Type B pancreatic cell (in vitro differentiated cells): ENCODE results near the gene ARHGEF1. TPM values are rescaled to one million over a fixed set of nuclear protein-coding genes. Genes with fewer than 3 reads are reported as not detected.
"Not testable (repeated sequence)": the region's sequence is repeated elsewhere in the genome, so short reads cannot be mapped to it uniquely, and the experiment has no call there.

Experiments used
- DNase-seq: peaks from one replicate; pipeline ENCODE4 v3.0.0; 2021; ENCODE audit warnings: mixed read lengths; ENCODE audit not compliant: unreplicated experiment; ENCODE audit errors: extremely low spot score
- H3K27ac Mint-ChIP-seq: 2 replicates; pipeline ENCODE4 v1.8.0; 2021; ENCODE audit warnings: mild to moderate bottlenecking, mixed read lengths
- H3K27me3 Mint-ChIP-seq: 2 replicates; pipeline ENCODE4 v1.8.0; 2021; ENCODE audit warnings: mixed read lengths
- H3K36me3 Mint-ChIP-seq: 2 replicates; pipeline ENCODE4 v1.8.0; 2021; ENCODE audit warnings: mixed read lengths
- H3K4me1 Mint-ChIP-seq: one replicate; pipeline ENCODE4 v1.8.0; 2021; ENCODE audit warnings: mixed read lengths; ENCODE audit not compliant: unreplicated experiment
- H3K4me3 Mint-ChIP-seq: 2 replicates; pipeline ENCODE4 v1.8.0; 2021; ENCODE audit warnings: mild to moderate bottlenecking, mixed read lengths
- H3K9me3 Mint-ChIP-seq: 2 replicates; pipeline ENCODE4 v1.8.0; 2021; ENCODE audit warnings: mixed read lengths
- CTCF ChIP-seq: fragments of 200-600 bp; sonication (generic); conservative IDR thresholded peaks from 2 replicates; pipeline ENCODE4 v1.5.0; 2021; ENCODE audit warnings: antibody characterized with exemption, mild to moderate bottlenecking
- total RNA-seq: library from RNA; stranded (reverse); gene quantifications from 2 replicates; pipeline ENCODE4 v1.2.1, GENCODE V29; 2021; ENCODE audit warnings: low replicate concordance

Gene ARHGEF1
- total RNA-seq, 1 donor from 2014 or later: 58.9 TPM

DNA sequence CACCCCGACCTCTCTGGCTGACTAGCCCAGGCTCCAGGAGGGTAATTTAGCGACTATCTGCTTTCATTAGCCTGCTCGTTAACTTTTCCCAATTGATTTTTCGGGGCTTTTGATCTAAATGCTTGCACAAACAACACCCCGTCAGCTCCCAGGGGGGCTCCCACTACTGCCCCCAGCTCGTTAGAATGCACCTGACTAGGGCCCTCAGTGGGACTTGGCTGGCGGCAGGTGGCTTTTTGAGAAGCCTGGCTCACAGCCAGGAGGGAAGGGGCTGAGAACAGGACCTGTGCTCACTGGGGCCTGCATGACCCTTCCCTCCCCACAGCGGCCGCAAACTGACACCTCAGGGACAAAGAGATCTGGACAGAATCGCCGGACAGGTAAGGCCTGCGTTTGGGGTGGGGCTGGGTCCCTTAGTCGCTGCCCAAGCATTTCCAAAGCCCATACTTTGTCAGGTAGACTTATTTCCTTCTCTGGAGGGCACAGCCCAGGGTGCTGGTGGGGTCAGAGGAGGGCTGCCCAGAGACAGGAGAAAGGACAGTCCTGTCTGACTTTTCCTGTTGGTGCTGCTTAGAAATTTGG, 13.5 kb upstream of the ARHGEF1 start:
- peak overlapping the region; percentile 66 for H3K27ac Mint-ChIP-seq
- H3K36me3 Mint-ChIP-seq: peaks cover 18% of the 10 kb centered on the region

GRCh38 chr19:41870401-41870873, 12.5 kb upstream of the ARHGEF1 start:
- H3K4me1 Mint-ChIP-seq: peaks cover 10% of the 10 kb centered on the region
- H3K9me3 Mint-ChIP-seq: no peaks in the 10 kb centered on the region
- H3K27ac Mint-ChIP-seq: peak overlapping the region; percentile 78
- H3K27me3 Mint-ChIP-seq: peaks cover 3% of the 10 kb centered on the region
- H3K4me3 Mint-ChIP-seq: peak overlapping the region; percentile 11
- no peak for TF ChIP-seq CTCF
- H3K36me3 Mint-ChIP-seq: peaks cover 15% of the 10 kb centered on the region
- no peak for DNase-seq

More for the DNA sequence above, 13.5 kb upstream of the ARHGEF1 start:
- no peak for TF ChIP-seq CTCF
- H3K4me3 Mint-ChIP-seq: no peak overlapping the region
- H3K4me1 Mint-ChIP-seq: peaks cover 14% of the 10 kb centered on the region
- no peak for DNase-seq
- H3K9me3 Mint-ChIP-seq: no peaks in the 10 kb centered on the region
- H3K27me3 Mint-ChIP-seq: peaks cover 3% of the 10 kb centered on the region

DNA sequence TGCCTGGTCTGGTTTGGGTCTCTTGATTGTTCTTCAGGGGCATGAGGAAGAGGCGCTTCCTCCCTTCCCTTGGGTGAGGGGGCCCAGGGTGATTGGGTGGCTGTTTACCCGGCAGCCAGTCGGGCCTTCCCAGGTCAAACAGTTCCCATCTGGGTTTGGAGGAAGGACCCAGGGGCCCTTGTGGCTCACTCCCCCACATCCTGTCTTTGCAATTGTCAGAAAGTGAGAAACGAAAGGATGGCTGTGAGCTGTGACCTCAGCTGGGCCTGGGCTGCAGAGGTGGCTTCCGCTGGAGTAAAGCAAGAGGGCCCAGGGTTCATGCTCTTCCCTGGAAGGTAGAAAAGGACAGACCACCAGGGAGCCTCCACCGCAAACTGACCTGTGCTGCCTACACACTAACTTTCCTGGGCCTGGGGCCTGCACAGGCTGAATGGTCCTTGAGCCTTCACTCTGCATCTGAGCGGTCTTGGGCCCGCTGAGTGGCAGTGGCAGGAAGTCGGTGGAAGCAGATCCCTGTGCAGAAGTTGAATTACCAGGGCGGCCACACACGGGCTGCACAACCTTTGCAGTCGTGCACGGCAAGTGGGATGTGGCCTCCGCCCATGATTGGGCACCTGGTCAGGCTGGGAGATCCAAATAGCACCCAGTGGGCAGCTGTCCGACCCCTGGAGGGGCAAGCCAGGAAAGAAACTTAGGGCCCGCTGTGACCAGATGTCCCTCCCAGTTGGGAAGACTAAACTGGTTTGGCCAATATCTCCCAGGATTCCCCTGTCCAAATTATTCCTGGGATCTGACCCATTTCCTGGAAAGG, 11.2 kb upstream of the ARHGEF1 start:
- peaks cover 3% of the 10 kb centered on the region for H3K27me3 Mint-ChIP-seq
- peak overlapping the region; percentile 82 for H3K27ac Mint-ChIP-seq
- peaks cover 15% of the 10 kb centered on the region for H3K36me3 Mint-ChIP-seq
- no peak for DNase-seq
- H3K4me1 Mint-ChIP-seq: peaks cover 10% of the 10 kb centered on the region
- TF ChIP-seq CTCF: no peak
- H3K9me3 Mint-ChIP-seq: no peaks in the 10 kb centered on the region
- no peak overlapping the region for H3K4me3 Mint-ChIP-seq

DNA sequence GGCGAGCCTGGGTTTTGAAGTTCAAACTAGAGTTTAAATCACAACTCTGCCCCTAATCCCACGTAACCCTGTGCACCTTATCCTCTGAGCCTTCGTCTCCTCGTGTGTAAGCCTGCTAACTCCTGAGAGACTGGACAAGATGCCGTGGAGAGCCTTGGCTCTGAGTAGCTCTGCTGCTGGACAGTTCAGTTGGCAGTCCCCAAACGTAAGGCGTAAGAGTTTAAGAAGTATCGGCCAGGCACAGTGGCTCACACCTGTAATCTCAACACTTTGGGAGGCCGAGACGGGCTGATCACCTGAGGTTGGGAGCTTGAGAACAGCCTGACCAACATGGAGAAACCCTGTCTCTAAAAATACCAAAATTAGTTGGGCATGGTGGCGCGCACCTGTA, 10.6 kb upstream of the ARHGEF1 start:
- Mint-ChIP-seq H3K27me3 (peaks cover 3% of the 10 kb centered on the region), H3K9me3 (no peaks in the 10 kb centered on the region), H3K27ac (peak overlapping the region; percentile 82), H3K36me3 (peaks cover 15% of the 10 kb centered on the region), H3K4me3 (no peak overlapping the region), H3K4me1 (peaks cover 10% of the 10 kb centered on the region)
- TF ChIP-seq CTCF: no peak
- DNase-seq: no peak

- peak overlapping the region; percentile 82 for H3K27ac Mint-ChIP-seq
- TF ChIP-seq CTCF: peak; percentile 81
These were observed 10.0 kb upstream of the ARHGEF1 start for GRCh38 chr19:41872775-41873647.

DNA sequence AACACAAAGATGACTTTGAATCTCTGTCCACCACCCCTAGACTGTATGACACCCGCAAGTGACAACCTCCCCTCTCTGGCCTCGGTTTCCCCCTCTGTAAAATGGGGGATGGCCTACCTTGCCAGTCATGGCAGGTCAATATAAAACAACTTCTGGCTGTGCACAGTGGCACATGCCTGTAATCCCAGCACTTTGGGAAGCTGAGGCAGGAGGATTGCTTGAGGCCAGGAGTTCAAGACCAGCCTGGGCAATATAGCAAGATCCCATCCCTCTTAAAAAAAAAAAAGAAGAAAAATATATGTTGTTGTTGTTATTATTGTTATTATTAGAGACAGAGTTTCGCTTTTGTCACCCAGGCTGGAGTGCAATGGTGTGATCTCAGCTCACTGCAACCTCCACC, 7.0 kb upstream of the ARHGEF1 start:
- H3K4me1 Mint-ChIP-seq, H3K9me3 Mint-ChIP-seq, DNase-seq, H3K36me3 Mint-ChIP-seq, H3K27ac Mint-ChIP-seq: not testable (repeated sequence)
- Mint-ChIP-seq H3K4me3 (peak overlapping the region; percentile 34), H3K27me3 (peaks cover 13% of the 10 kb centered on the region)

More at GRCh38 chr19:41872775-41873647, 10.0 kb upstream of the ARHGEF1 start:
- peak overlapping the region; percentile 20 for H3K4me3 Mint-ChIP-seq
- H3K36me3 Mint-ChIP-seq: peaks cover 11% of the 10 kb centered on the region
- H3K9me3 Mint-ChIP-seq: no peaks in the 10 kb centered on the region
- no peak for DNase-seq
- peaks cover 3% of the 10 kb centered on the region for H3K27me3 Mint-ChIP-seq
- peaks cover 8% of the 10 kb centered on the region for H3K4me1 Mint-ChIP-seq
